HPDE6-E6E7 (cell line): Measurements from ENCODE around the gene MYO1E.

ENCODE experiments used
- DNase-seq: peaks from one replicate; pipeline ENCODE4 v3.0.0; 2011; ENCODE audit warnings: missing footprints; ENCODE audit errors: extremely low spot score

Gene MYO1E

GRCh38 chr15:59229453-59229852, 143.2 kb downstream of the MYO1E start:
- no peak for DNase-seq

- DNase-seq, result no peak
Measured at GRCh38 chr15:59229015-59229414, 143.7 kb downstream of the MYO1E start.

- no peak for DNase-seq
Measured at GRCh38 chr15:59227021-59227420, 145.7 kb downstream of the MYO1E start.

GRCh38 chr15:59224474-59224873, 148.2 kb downstream of the MYO1E start:
- no peak for DNase-seq

GRCh38 chr15:59223736-59224135, 148.9 kb downstream of the MYO1E start:
- DNase-seq, result no peak

GRCh38 chr15:59222906-59223550, 149.6 kb downstream of the MYO1E start:
- DNase-seq, result no peak

- no peak for DNase-seq
Measured at GRCh38 chr15:59221511-59222505, 150.9 kb downstream of the MYO1E start.

GRCh38 chr15:59218710-59219109, 154.0 kb downstream of the MYO1E start:
- DNase-seq, result no peak

GRCh38 chr15:59217876-59218498, 154.7 kb downstream of the MYO1E start:
- no peak for DNase-seq

GRCh38 chr15:59216911-59217310, 155.8 kb downstream of the MYO1E start:
- DNase-seq, result no peak

- DNase-seq, result no peak
Measured at GRCh38 chr15:59210186-59210585, 162.5 kb downstream of the MYO1E start.

- no peak for DNase-seq
Measured at GRCh38 chr15:59208613-59209249, 163.9 kb downstream of the MYO1E start.

GRCh38 chr15:59206623-59207183, 166.0 kb downstream of the MYO1E start, which contains the start of gene LDHAL6B:
Gene LDHAL6B (plus strand): TSS chr15:59206843. CDS start chr15:59206941, 98 bp downstream.
- DNase-seq, result no peak

- no peak for DNase-seq
Measured at GRCh38 chr15:59205839-59206622, 166.6 kb downstream of the MYO1E start.

GRCh38 chr15:59203657-59204056, 169.0 kb downstream of the MYO1E start:
- no peak for DNase-seq

GRCh38 chr15:59203008-59203407, 169.7 kb downstream of the MYO1E start:
- no peak for DNase-seq

GRCh38 chr15:59200560-59200959, 172.1 kb downstream of the MYO1E start:
- no peak for DNase-seq

- DNase-seq, result peak; percentile 40
Measured at GRCh38 chr15:59199626-59200465, 172.8 kb downstream of the MYO1E start.

GRCh38 chr15:59197454-59197853, 175.2 kb downstream of the MYO1E start:
- no peak for DNase-seq

- DNase-seq, result no peak
Measured at GRCh38 chr15:59196416-59196815, 176.3 kb downstream of the MYO1E start.
